Activated CD8-positive, alpha-beta memory T cell treated with anti-CD3 and anti-CD28 coated beads for 48 hours (primary cell): Measurements from ENCODE around the gene LAMA2.

ENCODE experiments used
- DNase-seq, 3 experiments: peaks; one replicate each; pipeline ENCODE4 v3.0.0-alpha.2; 2020; ENCODE audit warnings: low read depth in 2 of 3, low spot score in 2 of 3

LAMA2 gene

DNA sequence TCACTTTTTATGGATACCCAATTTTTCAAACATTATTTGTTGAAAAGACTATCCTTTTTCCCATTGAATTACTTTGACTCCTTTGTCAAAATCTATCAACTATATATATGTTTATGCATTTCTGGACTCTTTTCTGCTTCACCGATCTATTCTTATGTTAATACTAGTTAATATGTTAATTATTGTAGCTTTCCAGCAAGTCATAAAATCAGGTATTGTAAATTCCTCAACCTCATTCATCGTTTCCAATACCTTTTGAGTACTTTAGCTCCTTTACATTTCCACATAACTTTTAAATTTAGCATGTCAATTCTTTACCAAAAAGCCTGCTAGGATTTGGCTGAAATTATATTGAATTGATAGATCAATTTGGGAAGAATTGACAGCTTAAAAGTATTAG, 419.7 kb downstream of the LAMA2 start:
- DNase-seq: no peak

DNA sequence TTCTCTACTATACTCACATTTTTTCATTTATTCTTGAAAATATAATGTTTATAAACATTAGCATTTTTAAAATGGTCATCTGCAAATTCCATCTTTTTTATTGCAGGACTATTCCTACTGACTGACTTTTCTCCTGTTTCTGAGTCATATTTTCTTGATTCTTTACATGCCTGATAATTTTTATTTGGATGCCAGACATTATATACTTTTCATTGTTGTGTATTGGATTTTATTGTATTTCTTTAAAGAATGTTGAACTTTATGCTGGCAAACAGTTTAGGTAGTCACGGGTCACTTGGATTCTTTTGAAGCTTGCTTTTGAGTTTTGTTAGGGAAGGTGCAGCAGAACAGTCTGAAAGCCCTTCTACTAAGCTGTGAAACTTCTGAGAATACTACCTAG, 423.9 kb downstream of the LAMA2 start:
- no peak for DNase-seq

DNA sequence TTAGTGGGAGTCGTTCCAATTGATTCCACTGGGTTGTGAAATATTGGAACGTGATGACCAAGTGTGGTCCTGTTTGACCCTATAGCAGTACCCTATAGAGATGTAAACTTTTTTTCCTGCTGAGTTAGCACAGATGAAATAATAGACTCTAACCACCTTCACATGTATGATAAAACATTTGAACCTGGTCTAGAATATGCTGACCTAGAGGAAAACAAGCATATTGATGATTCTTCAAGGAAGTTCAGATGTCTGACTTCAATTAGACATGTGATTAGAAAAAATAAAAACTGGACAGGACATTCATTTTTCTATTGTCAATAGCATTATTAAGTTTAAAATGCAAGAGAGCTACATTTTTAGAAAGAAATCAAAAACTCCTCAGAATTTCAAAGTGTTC, 424.9 kb downstream of the LAMA2 start:
- DNase-seq: no peak

DNA sequence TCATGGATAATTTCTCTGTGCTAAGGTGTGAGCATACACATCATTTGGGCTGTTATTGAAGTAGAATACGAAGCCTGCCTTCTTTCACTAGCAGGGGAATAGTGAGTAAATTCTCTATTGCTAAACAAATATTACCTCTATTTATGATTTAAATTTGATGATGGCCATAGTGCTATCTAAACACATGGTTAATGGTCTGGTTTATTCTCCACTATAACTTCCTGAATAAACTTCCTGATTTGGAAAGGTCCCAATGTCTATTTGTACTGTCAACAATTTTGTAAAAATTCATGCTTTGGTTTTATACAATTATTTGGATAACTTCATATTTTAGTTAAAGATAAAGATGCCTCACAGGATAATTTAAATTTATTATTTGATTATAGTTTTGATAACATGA, 426.2 kb downstream of the LAMA2 start:
- no peak for DNase-seq

DNA sequence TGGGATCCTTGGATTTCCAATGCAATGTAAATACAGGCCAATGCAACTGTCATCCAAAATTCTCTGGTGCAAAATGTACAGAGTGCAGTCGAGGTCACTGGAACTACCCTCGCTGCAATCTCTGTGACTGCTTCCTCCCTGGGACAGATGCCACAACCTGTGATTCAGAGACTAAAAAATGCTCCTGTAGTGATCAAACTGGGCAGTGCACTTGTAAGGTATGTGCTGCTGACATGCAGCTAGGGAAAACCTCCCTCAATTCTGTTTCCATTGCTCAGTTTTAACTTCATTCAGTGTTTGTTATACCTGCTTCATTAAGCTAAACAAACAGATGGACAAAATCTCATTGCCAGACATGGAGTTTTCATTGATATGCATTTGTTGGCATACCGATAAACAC, 429.9 kb downstream of the LAMA2 start:
- DNase-seq: no peak

DNA sequence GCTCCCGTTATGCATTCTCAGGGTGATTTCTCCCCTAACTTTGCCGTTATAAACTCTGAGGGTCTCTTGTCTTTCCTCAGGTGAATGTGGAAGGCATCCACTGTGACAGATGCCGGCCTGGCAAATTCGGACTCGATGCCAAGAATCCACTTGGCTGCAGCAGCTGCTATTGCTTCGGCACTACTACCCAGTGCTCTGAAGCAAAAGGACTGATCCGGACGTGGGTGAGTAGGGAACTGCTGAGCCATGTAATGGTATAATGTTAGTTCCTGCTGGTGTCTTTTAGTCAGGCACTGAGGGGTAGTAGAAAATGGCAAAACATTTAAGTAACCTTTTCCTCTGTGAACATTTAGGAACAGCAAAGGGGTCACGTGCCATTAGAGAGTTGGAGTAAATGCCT, 431.6 kb downstream of the LAMA2 start:
- no peak for DNase-seq

DNA sequence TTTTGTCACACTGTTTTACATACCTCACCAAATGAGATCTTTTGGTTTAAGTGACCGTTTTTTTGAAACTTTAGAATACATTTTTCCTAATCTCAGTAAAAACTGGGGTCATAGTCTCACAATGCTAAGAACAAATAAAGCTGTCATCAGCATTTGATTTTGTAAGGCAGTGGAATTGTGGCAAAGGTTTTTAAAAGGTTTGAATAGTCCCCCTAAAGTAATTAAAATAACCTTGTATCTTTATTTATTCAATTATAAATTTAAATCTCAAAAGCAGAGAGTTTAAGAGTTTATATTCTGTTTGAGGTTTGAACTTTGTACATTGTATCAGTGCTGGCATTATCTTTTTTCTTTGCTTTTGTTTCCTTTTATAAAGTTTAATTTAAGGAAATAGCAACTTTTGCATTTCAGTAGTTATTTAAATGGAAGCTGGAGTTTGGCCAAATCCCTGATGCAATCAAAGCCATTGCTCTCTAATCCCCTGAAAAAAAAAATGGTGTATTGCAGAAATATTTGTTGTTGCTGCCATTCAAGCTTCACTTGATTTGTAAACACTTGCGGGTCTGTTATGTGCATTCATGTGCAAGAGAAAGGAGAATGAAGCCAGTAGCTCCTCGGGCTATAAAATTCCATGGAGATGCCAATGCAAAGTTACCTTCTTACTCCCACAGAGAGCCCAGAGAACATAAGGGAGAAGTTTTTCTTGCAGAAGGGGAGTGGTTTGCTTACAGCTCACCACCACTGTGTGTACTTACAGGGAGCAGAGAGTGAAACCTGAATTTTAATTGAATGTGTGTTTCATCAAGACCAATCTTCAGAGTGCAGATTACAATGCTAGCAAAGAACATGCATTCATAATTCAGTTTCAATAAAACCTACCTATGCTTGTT, 435.2 kb downstream of the LAMA2 start:
- DNase-seq: no peak

DNA sequence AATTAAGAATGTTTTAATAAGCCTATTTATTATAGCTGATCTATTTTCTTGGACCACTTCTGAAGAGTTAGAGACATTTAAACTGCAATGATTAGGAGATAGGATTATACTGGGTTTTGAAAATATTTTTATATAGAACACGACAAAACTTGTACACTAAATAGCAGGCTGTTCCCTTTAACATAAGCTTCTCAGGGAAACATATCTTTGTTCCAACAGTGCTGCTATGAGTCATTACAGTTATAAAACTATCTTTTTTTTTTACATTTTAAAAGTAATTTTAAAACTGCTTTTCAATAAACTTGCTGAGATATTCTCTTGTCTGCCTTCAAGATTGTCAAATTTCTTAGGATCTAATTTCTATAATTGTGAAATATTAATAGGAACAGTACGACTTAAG, 438.0 kb downstream of the LAMA2 start:
- DNase-seq: no peak

DNA sequence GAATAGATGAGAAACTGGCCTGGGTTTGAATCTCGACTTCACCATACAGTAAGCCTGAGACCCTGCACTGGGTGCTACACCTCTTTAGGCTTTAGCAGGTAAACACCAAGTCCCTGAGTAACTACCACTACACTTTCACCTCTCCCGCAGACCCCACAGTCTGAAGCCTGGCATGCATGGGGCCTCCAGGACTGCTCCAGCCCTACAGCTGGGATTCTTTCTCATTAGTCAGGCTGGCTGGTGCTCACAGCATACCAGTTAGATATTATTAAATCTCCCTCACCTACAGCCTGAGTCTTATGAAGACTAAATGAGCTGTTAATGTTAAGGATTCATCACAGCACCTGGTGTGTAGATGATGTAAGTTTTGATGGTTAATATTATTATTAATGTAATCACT, 438.4 kb downstream of the LAMA2 start:
- DNase-seq: no peak

DNA sequence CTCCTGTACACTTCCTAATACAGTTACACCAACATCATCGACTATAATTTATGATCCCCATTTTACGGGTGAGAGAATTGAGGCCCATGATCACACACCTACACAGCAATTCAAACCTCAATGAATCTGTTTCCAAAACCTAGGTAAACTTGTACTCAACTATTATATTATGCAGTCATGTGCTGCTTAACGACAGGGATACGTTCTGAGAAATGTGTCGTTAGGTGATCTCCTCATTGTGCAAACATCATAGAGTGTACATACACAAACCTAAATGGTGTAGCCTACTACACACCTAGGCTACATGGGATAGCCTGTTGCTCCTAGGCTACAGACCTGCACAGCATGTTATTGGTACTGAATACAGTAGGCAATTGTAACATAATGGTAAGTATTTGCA, 441.4 kb downstream of the LAMA2 start:
- no peak for DNase-seq

DNA sequence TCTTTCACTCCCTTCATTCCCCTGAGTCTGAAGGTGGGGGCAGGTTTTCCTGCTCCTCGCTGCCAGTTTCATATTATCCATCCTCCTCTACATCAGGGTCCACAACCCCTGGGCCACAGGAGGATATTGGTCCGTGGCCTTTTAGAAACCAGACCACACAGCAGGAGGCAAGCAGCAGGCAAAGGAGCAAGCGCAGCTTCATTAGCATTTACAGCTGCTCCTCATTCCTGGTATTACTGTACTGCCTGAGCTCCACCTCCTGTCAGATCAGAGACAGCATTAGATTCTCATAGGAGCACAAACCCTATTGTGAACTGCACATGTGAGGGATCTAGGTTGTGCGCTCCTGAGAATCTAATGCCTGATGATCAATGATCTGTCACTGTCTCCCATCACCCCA, 446.7 kb downstream of the LAMA2 start:
- DNase-seq: no peak

DNA sequence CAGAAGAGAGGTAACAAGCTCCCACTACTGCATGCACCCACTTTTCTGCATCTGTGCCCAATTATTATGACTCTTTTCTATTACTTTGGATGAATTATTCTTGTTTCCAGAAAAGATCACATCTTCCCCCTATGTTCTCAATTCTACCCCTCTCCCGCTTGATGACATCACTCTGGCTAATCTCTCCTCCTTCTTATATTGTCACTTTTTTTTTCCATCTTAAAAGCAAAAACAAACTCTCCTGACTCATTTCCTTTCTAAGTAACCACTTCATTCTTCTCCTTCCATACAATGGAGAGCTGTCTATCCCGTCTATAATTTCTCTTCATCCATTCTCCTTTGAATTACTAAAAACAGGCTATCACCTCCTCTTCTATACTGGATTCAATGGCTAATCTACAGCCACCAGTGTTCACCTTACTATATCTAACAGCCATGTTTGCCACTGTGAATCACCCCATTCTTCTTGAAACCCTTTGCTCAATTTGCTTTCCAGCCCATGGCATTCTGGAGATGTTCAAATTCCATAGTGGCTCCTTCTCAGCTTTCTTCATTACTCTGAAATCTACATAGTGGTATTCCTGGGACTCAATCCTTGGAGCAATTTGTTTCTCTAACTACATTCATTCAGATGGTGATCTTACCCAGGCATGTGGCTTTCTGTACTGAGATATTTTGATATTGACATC, 448.7 kb downstream of the LAMA2 start:
- no peak for DNase-seq

DNA sequence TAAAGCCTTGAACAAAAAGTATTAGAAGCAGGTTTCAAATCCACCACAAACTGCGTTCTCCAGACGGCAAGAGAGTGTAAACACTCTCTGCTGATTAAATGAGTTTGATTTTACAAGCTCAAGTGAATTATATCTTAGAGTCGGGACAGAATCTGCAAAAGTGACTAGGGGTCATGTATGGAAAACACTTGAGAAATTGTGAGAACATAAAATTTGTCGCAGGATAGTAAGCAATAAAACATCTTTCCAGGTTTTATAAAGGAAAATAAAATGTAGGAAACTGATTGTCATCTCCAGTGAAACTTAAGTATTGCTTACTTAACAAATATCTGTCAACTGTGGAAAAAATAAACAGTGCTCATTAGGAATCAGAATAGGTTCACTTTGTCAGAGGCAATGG, 452.9 kb downstream of the LAMA2 start:
- DNase-seq: no peak

DNA sequence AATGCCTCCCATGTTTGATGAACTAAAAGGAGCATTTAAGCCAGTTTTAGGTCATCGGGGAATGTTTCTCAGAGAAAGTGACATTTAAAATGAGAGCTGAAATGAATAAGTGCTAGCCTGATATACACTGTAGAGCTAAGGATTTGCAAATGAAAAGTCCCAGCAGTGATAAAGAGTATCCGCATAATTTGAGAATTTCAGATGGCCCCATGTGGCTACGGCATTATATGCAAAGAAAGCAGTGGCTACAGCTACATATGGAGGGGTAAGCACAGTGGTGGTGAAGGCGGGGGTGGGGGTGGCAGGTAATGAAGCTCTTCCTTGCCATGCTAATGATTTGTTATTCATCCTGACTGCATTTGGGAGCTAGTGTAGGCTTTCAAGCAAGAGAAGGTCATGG, 455.7 kb downstream of the LAMA2 start:
- no peak for DNase-seq

DNA sequence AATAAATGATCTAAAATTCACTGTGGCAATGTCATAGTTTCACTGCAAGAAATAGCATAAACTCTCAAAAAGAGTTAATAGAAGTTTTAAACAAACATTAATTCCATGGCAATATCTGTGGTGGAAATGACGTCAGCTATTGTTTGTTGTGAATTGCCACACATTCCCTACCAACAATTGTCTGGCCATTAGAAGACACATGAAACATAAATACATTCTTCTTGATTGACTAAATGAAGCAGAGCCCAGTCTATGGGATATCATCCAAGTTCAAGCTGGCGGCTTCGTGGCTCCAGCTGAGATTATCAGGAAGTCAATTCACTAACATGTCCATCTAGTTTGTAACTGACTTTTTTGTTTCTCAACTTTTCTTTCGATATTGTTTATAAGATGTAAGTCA, 458.0 kb downstream of the LAMA2 start:
- DNase-seq: no peak

DNA sequence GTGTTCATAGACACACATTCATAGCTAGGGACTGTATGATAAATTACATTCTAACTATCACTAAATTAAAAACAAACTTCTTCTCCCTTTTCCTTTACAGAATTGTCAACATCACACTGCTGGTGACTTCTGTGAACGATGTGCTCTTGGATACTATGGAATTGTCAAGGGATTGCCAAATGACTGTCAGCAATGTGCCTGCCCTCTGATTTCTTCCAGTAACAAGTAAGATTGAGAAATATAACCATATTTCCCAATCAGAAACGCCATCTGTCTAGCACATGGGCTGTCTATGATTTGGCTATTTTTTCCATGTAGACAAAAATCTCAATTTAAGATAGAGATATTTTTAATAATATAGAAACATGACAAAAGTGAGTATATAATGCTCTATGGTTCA, 459.3 kb downstream of the LAMA2 start:
- no peak for DNase-seq

DNA sequence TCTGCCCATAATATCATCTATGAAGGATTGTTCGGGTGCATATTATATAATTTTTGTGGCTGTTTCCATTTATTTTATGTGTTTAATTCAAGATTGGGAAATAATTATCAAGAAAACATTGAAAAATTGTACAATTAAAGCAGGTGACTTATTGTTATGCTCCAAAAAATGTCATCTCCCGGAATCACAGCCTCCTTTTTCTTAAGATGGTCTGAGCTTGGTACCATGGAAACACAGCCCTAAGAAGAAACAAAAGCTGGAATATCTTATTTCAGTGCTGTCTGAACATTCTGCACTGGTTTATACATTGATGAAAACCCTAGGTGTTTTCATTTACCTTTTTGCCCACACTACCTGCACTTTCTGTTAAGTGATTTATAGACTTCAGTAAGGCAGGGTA, 459.9 kb downstream of the LAMA2 start:
- no peak for DNase-seq

DNA sequence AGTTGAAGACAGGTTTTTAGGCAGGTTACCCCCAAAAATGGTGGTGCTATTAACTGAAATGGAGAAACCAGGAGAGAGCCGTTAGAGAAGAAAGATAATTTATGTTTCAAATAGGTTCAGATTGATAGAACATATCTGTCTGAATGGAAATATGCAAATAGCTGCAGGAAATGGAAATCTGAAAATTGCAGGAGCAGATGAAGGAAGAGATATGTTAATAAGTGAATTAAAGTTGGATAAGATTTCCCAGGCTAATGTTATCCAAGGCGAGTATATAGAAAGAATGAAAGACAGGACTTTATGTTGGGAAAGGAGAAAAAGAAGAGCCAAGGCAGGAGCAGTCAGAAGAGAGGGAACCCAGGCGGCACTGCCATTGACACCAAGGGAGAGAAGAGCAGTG, 461.4 kb downstream of the LAMA2 start:
- no peak for DNase-seq

DNA sequence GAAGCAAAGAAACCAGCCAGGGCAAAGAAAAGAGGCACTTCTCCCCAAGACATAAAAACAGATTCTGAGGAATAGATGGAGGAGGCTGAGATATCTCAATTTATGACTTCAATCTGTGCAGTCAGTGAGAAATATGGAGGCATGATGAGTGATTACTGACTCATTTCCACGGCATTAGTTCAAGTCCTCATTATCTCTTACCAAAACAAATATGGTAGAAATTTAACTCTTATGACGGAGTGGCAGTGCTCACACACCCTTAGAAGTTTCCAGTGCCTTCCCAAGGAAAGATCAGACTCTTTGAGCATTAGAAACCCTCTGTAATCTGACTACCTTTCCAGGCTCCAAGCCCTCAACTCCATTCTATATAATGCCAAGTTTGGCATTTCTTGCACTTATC, 463.0 kb downstream of the LAMA2 start:
- no peak for DNase-seq

DNA sequence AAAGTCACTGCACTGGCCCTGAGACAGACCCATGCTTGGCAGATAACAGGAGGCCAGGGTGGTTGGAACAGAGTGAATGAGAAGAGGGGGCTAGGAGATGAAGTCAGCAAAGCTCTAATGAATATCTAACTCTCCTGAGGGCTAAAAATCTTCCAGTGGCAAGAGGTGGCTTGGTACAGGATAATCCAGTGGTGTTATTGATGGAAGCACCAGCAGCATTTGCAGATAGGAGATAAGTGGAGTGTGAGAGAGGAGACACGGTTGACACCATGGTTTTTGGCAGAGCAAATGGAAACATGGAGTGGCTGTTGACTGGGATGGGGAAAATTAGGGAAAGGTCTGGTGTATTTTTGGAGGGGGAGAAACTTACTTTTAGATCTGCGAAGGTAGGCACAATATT, 464.0 kb downstream of the LAMA2 start:
- no peak for DNase-seq

DNA sequence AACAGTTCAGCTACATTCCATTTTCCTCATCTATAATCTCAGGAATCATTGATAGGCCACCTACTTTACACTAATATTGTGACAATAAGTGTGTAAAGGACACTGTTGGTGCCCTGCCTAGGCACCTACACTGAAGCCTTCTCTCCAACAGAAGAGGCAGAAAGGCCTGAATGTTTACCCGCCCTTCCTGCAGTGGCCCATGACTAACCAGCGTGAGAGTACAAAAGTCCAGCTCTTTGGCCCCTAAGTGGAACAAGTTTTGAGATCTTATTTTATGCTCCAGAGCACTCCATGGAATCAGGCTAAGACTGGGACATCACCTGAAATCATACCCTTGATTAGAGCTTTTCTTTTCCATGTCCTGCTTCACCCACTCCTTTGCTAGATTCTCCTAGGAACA, 467.3 kb downstream of the LAMA2 start:
- DNase-seq: no peak

DNA sequence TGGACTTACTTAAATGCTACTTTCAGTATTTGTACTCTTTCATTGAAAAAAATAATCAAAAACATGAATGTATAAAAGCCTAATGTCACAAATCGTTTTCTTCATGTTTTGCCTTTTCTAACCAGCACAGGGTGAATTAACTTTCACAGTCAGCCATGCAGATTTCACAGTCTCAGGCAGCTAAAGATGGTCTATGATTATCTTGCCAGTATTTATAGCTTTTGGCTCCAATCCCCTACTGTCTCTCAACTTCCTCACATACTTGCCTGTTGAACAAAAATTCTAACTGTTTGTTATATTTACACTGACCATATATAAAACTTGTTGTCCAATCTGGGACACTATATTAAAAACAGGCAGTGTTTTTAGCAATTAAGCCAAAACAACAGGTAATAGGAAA, 468.9 kb downstream of the LAMA2 start:
- DNase-seq: no peak

DNA sequence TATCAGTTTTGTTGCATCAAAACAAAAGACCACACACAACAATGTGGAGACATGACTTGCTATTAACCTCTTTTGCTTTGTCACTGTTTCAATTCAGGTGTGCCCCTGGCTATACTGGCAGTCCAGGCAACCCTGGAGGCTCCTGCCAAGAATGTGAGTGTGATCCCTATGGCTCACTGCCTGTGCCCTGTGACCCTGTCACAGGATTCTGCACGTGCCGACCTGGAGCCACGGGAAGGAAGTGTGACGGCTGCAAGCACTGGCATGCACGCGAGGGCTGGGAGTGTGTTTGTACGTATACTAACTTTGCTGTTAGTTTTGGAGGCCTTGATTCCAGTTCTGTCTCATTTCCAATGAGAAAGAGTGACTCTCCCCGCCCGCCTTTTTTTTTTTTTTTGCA, 470.1 kb downstream of the LAMA2 start:
- DNase-seq: no peak
